Lower leg skin (tissue), 4 donors: ENCODE measurements around the gene PRPF6. TPM values are rescaled to one million over a fixed set of nuclear protein-coding genes. Genes with fewer than 3 reads are reported as not detected.

ENCODE experiments used
- DNase-seq, 2 donors: peaks; one replicate each; pipeline ENCODE4 v3.0.0-alpha.2; 2019; ENCODE audit warnings: low spot score in 2 of 2
- H3K4me3 ChIP-seq: fragments of 200-600 bp; sonication (generic); 2 replicates; pipeline ENCODE4 v1.5.1; 2017; ENCODE audit warnings: mild to moderate bottlenecking, low read depth; ENCODE audit not compliant: poor library complexity, severe bottlenecking
- CTCF ChIP-seq, 3 donors: fragments of 450-650 bp; IDR thresholded peaks; one replicate each; pipeline ENCODE4 v1.5.1; 2016; ENCODE audit warnings: antibody characterized with exemption in 3 of 3, mild to moderate bottlenecking in 3 of 3, moderate library complexity in 2 of 3
- POLR2A ChIP-seq, 2 donors: fragments of 450-650 bp; IDR thresholded peaks; one replicate each; pipeline ENCODE4 v1.6.1; 2016 to 2017; ENCODE audit warnings: antibody characterized with exemption in 2 of 2, mild to moderate bottlenecking in 1 of 2, moderate library complexity in 1 of 2
- WGBS, 2 donors: methylation state at CpG; one replicate each; pipeline ENCODE4 v1.1.5; 2018; 5-methylcytosine and 5-hydroxymethylcytosine counted together
- intact Hi-C: fragments of 100-400 bp; cut with DNase I; formaldehyde crosslinking; loops from one replicate; pipeline ENCODE4 v1.15.0; 2023; ENCODE audit warnings: low total_unique reads
- total RNA-seq, 4 donors: library from RNA; depleted of rRNA; stranded (reverse); fragments of >200 nt; gene quantifications; one replicate each; pipeline ENCODE4 v1.1.0, GENCODE V29; 2016

Gene PRPF6
- total RNA-seq, 4 donors from 2014 or later: 66.8 to 88.3 (median 79.1) TPM

GRCh38 chr20:64074184-64074789 lies 93.4 kb downstream of the PRPF6 start:
- intact Hi-C loops: no loop called here
- no peak overlapping the region for H3K4me3 ChIP-seq
- DNase-seq: no peak
- TF ChIP-seq CTCF (IDR thresholded peaks at IDR 0.05): no peak
- TF ChIP-seq POLR2A (IDR thresholded peaks at IDR 0.05): no peak
- 55 to 69% methylated on average over 14 to 28 of the region's 28 CpGs for WGBS, 2 donors

- DNase-seq: no peak
- TF ChIP-seq CTCF (IDR thresholded peaks at IDR 0.05): no peak
- no peak for TF ChIP-seq POLR2A (IDR thresholded peaks at IDR 0.05)
- intact Hi-C loops: no loop called here
- 86% methylated on average over 8 of the region's 8 CpGs; no CpG with 5 or more reads in 1 of the 2 donors for WGBS, 2 donors
- no peak overlapping the region for H3K4me3 ChIP-seq
These were observed 94.0 kb downstream of the PRPF6 start for GRCh38 chr20:64074963-64075362.

GRCh38 chr20:64075556-64075955 lies 94.6 kb downstream of the PRPF6 start:
- intact Hi-C loops: no loop called here
- TF ChIP-seq CTCF (IDR thresholded peaks at IDR 0.05): no peak
- no peak for TF ChIP-seq POLR2A (IDR thresholded peaks at IDR 0.05)
- 90 to 92% methylated on average over 12 of the region's 12 CpGs for whole genome bisulfite sequencing, 2 donors
- DNase-seq: no peak
- no peak overlapping the region for H3K4me3 ChIP-seq

GRCh38 chr20:64076061-64076997 lies 95.4 kb downstream of the PRPF6 start:
- H3K4me3 ChIP-seq: no peak overlapping the region
- TF ChIP-seq CTCF (IDR thresholded peaks at IDR 0.05) (no peak), POLR2A (IDR thresholded peaks at IDR 0.05) (no peak)

GRCh38 chr20:64077094-64077493 lies 96.2 kb downstream of the PRPF6 start:
- no peak overlapping the region for H3K4me3 ChIP-seq
- WGBS, 2 donors: 83 to 95% methylated on average over 3 to 8 of the region's 8 CpGs
- intact Hi-C loops: no loop called here
- DNase-seq: no peak
- TF ChIP-seq CTCF (IDR thresholded peaks at IDR 0.05): no peak
- TF ChIP-seq POLR2A (IDR thresholded peaks at IDR 0.05): no peak

More at GRCh38 chr20:64076061-64076997, 95.4 kb downstream of the PRPF6 start:
- intact Hi-C loops: no loop called here
- DNase-seq: no peak
- WGBS, 2 donors: 70 to 73% methylated on average over 15 to 16 of the region's 22 CpGs
